ENCODE measurements around the gene ITGB5. TPM values are rescaled to one million over a fixed set of nuclear protein-coding genes. Genes with fewer than 3 reads are reported as not detected.

ITGB5 gene
- total and polyA plus RNA-seq, 2 donors (not counting 3 experiments of a cell fraction or from before 2014, with no cell fraction given) = 144 to 170 TPM

DNA sequence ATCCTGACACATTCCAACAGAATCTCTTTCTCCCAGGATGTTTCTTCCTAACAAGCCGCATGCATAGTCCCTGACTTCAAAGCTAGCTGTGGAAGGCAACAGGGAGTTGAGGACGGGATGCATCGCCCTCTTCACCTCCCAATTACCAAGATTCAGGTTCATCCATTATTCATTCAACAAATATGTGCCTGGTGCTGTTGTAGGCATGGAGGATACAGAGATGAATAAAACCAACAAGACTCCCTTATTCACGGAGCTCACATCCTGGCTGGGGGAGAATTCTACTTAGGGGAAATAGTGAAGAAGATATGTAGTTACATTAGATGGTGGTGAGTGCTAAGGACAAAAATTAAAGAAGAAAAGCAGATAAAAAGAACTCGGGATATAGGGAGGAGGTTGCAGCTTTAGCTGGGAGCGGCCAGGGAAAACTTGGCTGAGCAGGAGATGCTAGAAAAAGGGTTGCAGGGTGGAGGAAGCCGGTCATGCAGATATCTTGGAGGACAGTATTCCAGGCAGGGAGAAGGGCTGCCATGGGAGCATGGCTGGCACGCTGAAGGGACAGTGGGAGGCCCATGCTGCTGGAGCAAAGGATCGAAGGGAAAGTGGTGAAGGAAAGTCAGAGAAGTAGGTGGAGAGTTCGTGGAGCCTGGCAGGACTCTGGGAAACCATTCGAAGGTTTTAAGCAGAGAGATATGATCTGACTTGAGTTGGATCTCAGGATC, 5.0 kb downstream of the ITGB5 start:
- H3K9ac ChIP-seq (replicated peaks; ENCODE audit: extremely low read depth, insufficient read depth, low read length) = no peak overlapping the region
- no peaks in the 10 kb centered on the region for H4K20me1 ChIP-seq (replicated peaks; ENCODE audit: control insufficient read depth, extremely low read depth, insufficient read depth, low read length)
- H3K9me1 ChIP-seq (replicated peaks; ENCODE audit: control insufficient read depth, extremely low read depth, insufficient read depth, low read length) = no peaks in the 10 kb centered on the region
- dilution Hi-C loops (cut with MboI; ENCODE audit: extremely low pct_ligation_motif_present, low sequenced_read_pairs) (loop anchor here (25.0 kb wide), 1 partner anchor 120 kb away; no protein-coding TSS in a partner anchor), intact Hi-C loops (cut with micrococcal nuclease) (no loop called here)
- no peaks in the 10 kb centered on the region for H3K27me3 ChIP-seq (ENCODE audit: control insufficient read depth in 2 of 2, insufficient read depth in 2 of 2, low read length in 2 of 2)
- H3K79me2 ChIP-seq (ENCODE audit: control insufficient read depth, insufficient read depth, low read length) = peaks cover 32% of the 10 kb centered on the region
- H3K36me3 ChIP-seq (ENCODE audit: control insufficient read depth in 2 of 2, extremely low read depth in 1 of 2, insufficient read depth in 2 of 2, low read length in 2 of 2) = no peaks in the 10 kb centered on the region
- no peak for TF ChIP-seq CTCF (IDR thresholded peaks at IDR 0.05; ENCODE audit: extremely low read depth in 1 of 2, insufficient read depth in 1 of 2, low read depth in 1 of 2, low read length in 2 of 2)
- no peak for TF ChIP-seq JUN (IDR thresholded peaks at IDR 0.05; ENCODE audit: borderline replicate concordance, insufficient read depth, insufficient read length, low read depth)
- no peak for TF ChIP-seq FOS (IDR thresholded peaks at IDR 0.05; ENCODE audit: borderline replicate concordance, insufficient read depth, low read length)
- TF ChIP-seq POLR2A (IDR thresholded peaks at IDR 0.05; ENCODE audit: low read depth, low read length) = no peak
- no peak for TF ChIP-seq POLR2AphosphoS5 (IDR thresholded peaks at IDR 0.05; ENCODE audit: insufficient read depth, low read depth, low read length)
- no peak for TF ChIP-seq EZH2 (IDR thresholded peaks at IDR 0.05; ENCODE audit: borderline replicate concordance, low read depth, low read length, severe bottlenecking)
- TF ChIP-seq GATA2 (IDR thresholded peaks at IDR 0.05; ENCODE audit: insufficient read depth, insufficient read length, low read depth, low read length) = no peak
- TF ChIP-seq MYC (IDR thresholded peaks at IDR 0.05; ENCODE audit: low read depth, low read length) = no peak
- no peak overlapping the region for H3K4me3 ChIP-seq (replicated peaks in 1 of 3; ENCODE audit: insufficient read depth in 1 of 3, low read depth in 1 of 3, low read length in 3 of 3)
- FAIRE-seq = no peak
- H3K9me3 ChIP-seq (replicated peaks; ENCODE audit: control insufficient read depth, insufficient read depth, low read length) = no peaks in the 10 kb centered on the region
- no peak for DNase-seq (ENCODE audit: low read depth, low spot score)
- no peak overlapping the region for H2AFZ ChIP-seq (ENCODE audit: low read depth, low read length)
- H3K27ac ChIP-seq (ENCODE audit: insufficient read depth, low read depth, low read length) = no peak overlapping the region
- no TSS peak for BruUV-seq (replicated peaks)
- ChIA-PET POLR2A (no interaction called here), CTCF (interaction anchor here (1.1 to 2.3 kb wide), 4 partner anchors 19 to 121 kb away, joined by 3 to 13 read pairs (median 5); no protein-coding TSS in a partner anchor)
- H3K4me2 ChIP-seq (ENCODE audit: insufficient read depth, low read length) = no peak overlapping the region
- peaks cover 55% of the 10 kb centered on the region for H3K4me1 ChIP-seq (ENCODE audit: control insufficient read depth, extremely low read depth, insufficient read depth, low read length)

Data from endothelial cell of umbilical vein (primary cell).